Central memory CD8-positive, alpha-beta T cell (primary cell): ENCODE measurements around the gene HOXD4.

ENCODE experiments used
- ATAC-seq: fragments of 150-1000 bp; cut with Tn5 transposase; replicated peaks from 2 replicates; pipeline ENCODE4 v1.10.0; 2022; ENCODE audit warnings: mild to moderate bottlenecking, moderate FRiP score, moderate number of reproducible peaks; ENCODE audit not compliant: poor library complexity, severe bottlenecking; ENCODE audit errors: extremely low read depth
- DNase-seq, 2 donors: peaks; one replicate each; pipeline ENCODE4 v3.0.0; 2021; ENCODE audit warnings: low spot score in 2 of 2
- H3K27ac Mint-ChIP-seq: one replicate; pipeline ENCODE4 v1.8.0; 2022; ENCODE audit warnings: low read depth, mild to moderate bottlenecking, moderate library complexity, mixed read lengths
- H3K27me3 Mint-ChIP-seq: one replicate; pipeline ENCODE4 v1.8.0; 2022; ENCODE audit warnings: mixed read lengths
- H3K36me3 Mint-ChIP-seq: one replicate; pipeline ENCODE4 v1.8.0; 2022; ENCODE audit warnings: mild to moderate bottlenecking, moderate library complexity, mixed read lengths; ENCODE audit not compliant: insufficient read depth
- H3K4me1 Mint-ChIP-seq: one replicate; pipeline ENCODE4 v1.8.0; 2022; ENCODE audit warnings: mixed read lengths
- H3K4me3 Mint-ChIP-seq: one replicate; pipeline ENCODE4 v1.8.0; 2022; ENCODE audit warnings: mild to moderate bottlenecking, moderate library complexity, mixed read lengths
- H3K9me3 Mint-ChIP-seq: one replicate; pipeline ENCODE4 v1.8.0; 2022; ENCODE audit warnings: mixed read lengths

HOXD4 gene

DNA sequence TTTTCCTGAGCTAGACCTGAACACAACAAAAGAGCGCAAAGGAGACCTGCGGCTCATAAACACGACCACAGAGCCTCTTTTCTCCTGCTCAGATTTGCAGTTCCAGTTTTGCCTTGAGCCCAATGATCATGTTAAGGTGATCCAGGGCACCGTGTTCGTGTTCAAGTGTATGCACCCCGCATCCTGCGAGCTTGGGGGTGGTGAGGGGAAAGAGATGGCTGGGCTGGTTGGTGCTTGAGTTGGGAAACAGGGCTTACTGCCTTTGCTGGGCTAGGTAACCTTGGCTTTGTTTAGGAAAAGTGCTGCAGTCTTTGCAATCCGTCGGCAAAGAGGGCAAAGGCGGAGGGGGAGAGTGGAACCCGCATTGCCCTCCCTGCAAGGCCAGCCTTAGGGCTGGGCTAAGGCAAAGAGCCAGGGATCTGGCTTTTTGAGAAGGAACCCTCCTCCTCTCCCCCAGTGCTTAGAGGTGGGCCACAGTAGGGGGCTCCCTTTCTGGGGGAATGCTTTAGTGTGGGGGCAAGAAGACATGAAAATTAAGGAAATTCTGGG lies 33.5 kb upstream of the HOXD4 start:
- H3K4me1 Mint-ChIP-seq: peaks cover 16% of the 10 kb centered on the region
- no peak for DNase-seq
- H3K27me3 Mint-ChIP-seq: peaks cover 83% of the 10 kb centered on the region
- peaks cover 19% of the 10 kb centered on the region for H3K36me3 Mint-ChIP-seq
- H3K4me3 Mint-ChIP-seq: no peak overlapping the region
- H3K9me3 Mint-ChIP-seq: no peaks in the 10 kb centered on the region
- no peak overlapping the region for H3K27ac Mint-ChIP-seq
- ATAC-seq: no peak

DNA sequence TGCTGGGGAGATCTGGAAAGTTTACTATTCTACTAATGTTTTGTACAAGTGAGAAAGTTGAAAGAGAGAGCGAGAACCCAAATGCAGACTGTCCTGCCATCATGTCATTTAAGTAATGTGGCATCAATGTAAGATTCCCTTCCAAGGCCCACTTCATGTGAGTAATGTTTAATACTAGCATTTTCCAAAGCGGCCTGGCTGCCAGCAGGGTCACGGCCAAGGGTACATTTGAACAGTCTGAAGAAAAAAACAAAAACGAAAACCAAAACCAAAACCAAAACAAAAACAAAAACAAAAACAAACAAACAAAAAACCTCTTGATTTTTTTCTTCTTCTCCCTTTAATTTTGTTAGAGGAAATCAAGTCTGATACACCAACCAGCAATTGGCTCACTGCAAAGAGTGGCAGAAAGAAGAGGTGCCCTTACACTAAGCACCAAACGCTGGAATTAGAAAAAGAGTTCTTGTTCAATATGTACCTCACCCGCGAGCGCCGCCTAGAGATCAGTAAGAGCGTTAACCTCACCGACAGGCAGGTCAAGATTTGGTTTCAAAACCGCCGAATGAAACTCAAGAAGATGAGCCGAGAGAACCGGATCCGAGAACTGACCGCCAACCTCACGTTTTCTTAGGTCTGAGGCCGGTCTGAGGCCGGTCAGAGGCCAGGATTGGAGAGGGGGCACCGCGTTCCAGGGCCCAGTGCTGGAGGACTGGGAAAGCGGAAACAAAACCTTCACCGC lies 32.6 kb upstream of the HOXD4 start:
- Mint-ChIP-seq H3K4me1 (peaks cover 16% of the 10 kb centered on the region), H3K27me3 (peaks cover 81% of the 10 kb centered on the region), H3K36me3 (peaks cover 22% of the 10 kb centered on the region), H3K4me3 (peak overlapping the region; percentile 36), H3K27ac (no peak overlapping the region), H3K9me3 (no peaks in the 10 kb centered on the region)
- DNase-seq: no peak
- no peak for ATAC-seq

DNA sequence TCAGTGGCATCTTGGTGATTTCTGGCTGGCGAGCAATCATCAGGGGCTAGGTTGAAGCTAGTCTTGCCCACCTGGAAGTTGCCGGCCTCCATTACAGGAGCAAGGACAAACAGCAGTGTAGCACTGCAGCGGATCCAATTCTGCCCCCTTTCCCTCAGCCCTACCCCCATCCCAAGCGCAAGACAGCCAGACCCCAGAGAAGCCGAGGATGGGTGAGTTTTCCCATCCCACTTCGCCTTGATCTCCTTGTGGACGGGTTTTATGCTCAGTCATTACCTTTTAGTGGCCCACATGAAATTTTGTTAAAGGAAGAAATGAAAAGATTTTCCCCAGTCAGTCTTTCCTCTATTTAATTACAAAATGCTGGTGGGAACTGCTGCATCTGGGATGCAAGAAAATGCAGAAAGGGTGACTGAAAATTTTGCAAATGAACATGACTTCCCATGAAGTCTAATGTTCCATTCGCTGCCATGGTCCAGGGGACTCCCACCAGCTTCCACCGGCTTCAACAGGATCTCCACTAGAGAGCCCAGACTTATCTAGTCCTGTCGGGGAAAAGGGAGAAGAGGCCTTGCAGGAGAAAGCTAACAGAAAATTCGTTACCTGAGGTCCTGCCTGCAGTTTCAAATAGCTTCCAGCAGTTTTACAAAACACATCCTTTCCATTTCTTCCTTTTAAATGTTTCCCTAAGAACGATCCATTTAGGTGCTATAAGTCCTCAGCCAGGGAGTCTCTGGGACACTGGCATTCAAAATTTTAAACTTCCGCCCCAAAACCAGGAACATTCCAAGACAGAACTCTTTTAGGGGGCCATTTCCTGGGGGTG lies 30.8 kb upstream of the HOXD4 start:
- ATAC-seq: no peak
- no peak overlapping the region for H3K4me3 Mint-ChIP-seq

DNA sequence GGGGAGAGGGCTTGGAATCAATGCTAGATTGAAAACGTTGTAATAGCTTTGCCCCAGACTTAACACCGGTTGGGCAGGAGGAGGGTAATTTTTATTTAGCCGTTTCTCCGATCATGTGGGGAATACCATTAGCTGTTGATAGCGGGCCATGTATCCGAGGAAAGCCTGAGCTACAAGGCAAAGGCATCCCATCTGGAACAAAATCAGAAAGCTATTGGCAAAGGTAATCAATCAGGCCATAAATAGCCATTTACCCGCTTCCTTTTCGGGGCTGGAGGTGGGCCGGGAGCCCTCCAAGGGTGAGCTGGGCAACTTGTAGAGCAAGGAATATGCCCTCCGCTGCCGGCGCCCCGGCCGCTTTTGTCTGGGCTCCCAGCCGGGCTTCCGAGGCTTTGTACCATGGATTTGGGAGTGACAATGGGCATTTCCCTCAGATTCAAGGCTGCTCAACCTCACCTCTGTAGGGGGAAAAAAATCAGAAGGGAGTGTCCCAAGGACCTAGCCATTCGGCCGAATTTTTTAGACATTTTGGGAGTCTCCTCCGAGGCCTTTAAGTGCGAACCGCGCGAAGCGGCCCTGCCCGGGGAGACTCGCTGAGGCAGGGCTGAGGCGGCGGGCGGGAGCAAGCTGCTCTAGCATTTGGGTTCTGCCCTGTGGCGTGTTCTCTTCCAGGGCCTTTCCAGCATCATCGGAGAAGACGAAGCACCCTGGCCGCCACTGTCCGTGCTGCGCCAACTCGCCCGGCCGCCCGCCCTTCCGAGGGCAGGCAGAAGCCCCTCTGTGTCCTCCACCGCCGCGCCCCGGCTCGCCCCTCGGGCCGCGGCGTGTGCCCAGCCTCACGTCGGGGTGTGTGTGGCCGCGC lies 29.9 kb upstream of the HOXD4 start:
- Mint-ChIP-seq H3K4me3 (no peak overlapping the region), H3K4me1 (peaks cover 16% of the 10 kb centered on the region), H3K27ac (no peak overlapping the region), H3K36me3 (peaks cover 23% of the 10 kb centered on the region), H3K9me3 (no peaks in the 10 kb centered on the region), H3K27me3 (peaks cover 85% of the 10 kb centered on the region)
- no peak for DNase-seq
- ATAC-seq: no peak

More for the DNA sequence above, 30.8 kb upstream of the HOXD4 start:
- Mint-ChIP-seq H3K36me3 (peaks cover 24% of the 10 kb centered on the region), H3K27me3 (peaks cover 85% of the 10 kb centered on the region), H3K4me1 (peaks cover 16% of the 10 kb centered on the region), H3K9me3 (no peaks in the 10 kb centered on the region), H3K27ac (no peak overlapping the region)
- no peak for DNase-seq

DNA sequence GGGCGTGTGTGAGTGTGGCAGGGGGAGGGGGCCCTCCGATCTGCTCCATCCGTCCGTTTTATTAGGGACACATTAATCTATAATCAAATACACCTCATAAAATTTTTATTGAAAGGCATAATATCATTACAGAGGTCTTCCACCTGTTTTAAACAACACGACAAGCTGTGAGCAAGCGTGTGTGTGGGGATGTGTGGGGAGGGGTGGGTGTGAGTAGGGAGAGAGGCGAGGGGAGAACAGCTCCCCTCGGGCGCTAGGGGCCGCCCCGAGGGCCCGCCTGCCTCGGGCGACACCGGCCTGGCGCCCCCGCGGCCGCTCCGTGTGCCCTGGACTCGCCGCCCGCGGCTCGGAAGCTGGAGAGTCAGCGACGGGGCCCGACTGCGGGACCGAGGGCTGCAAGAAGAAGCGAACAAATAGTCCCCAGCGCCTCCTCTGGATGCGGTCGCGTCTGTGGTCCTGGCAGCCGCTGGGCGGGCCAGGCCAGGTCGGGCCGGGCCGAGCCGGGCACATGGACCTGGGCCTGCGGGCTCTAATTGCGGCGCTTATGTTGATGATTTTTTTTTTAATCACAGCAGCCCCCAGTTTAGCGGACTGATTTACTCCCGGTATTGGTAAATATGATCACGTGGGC lies 29.2 kb upstream of the HOXD4 start:
- Mint-ChIP-seq H3K27me3 (peaks cover 85% of the 10 kb centered on the region), H3K36me3 (peaks cover 19% of the 10 kb centered on the region), H3K4me1 (peaks cover 16% of the 10 kb centered on the region), H3K9me3 (no peaks in the 10 kb centered on the region), H3K4me3 (no peak overlapping the region), H3K27ac (no peak overlapping the region)
- no peak for DNase-seq
- no peak for ATAC-seq

DNA sequence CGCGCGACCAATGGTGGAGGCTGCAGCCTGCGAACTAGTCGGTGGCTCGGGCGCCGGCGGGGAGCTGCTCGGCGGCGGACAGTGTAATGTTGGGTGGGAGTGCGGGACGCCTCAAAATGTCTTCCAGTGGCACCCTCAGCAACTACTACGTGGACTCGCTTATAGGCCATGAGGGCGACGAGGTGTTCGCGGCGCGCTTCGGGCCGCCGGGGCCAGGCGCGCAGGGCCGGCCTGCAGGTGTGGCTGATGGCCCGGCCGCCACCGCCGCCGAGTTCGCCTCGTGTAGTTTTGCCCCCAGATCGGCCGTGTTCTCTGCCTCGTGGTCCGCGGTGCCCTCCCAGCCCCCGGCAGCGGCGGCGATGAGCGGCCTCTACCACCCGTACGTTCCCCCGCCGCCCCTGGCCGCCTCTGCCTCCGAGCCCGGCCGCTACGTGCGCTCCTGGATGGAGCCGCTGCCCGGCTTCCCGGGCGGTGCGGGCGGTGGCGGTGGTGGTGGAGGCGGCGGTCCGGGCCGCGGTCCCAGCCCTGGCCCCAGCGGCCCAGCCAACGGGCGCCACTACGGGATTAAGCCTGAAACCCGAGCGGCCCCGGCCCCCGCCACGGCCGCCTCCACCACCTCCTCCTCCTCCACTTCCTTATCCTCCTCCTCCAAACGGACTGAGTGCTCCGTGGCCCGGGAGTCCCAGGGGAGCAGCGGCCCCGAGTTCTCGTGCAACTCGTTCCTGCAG lies 28.5 kb upstream of the HOXD4 start, which contains the start of gene HOXD9:
HOXD9 (plus strand) TSS at position 37 of the 728 bp plus-strand sequence; CDS start at position 87, 50 bp downstream.
- H3K4me3 Mint-ChIP-seq: no peak within 1 kb of the TSS
- peaks cover 85% of the 10 kb centered on the region for H3K27me3 Mint-ChIP-seq
- H3K9me3 Mint-ChIP-seq: no peaks in the 10 kb centered on the region
- no peak for ATAC-seq
- no peak within 1 kb of the TSS for H3K27ac Mint-ChIP-seq
- peaks cover 21% of the 10 kb centered on the region for H3K36me3 Mint-ChIP-seq
- peaks cover 18% of the 10 kb centered on the region for H3K4me1 Mint-ChIP-seq
- no peak for DNase-seq

DNA sequence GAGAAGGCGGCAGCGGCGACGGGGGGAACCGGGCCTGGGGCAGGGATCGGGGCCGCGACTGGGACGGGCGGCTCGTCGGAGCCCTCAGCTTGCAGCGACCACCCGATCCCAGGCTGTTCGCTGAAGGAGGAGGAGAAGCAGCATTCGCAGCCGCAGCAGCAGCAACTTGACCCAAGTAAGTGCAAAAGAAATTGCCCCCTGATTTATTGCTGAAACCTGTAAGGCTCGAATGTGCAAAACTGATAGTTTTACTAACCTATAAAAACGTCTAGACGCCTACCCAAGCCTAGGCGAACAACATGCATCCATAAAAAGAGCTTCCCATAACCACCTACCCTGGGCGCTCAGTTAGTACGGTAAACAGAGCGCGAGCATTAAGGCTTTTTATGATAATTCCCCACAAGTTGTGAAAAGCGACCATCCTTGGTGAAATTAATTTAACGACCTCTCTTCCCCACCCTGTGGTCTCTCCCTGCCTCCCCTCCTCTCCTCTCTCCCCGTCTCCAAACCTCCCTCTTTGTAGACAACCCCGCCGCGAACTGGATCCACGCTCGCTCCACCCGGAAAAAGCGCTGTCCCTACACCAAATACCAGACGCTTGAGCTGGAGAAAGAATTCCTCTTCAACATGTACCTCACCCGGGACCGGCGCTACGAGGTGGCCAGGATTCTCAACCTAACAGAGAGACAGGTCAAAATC lies 27.8 kb upstream of the HOXD4 start:
- H3K9me3 Mint-ChIP-seq: no peaks in the 10 kb centered on the region
- DNase-seq (no peak), ATAC-seq (no peak)
- peaks cover 18% of the 10 kb centered on the region for H3K4me1 Mint-ChIP-seq
- H3K27ac Mint-ChIP-seq: no peak overlapping the region
- peaks cover 26% of the 10 kb centered on the region for H3K36me3 Mint-ChIP-seq
- peaks cover 85% of the 10 kb centered on the region for H3K27me3 Mint-ChIP-seq
- no peak overlapping the region for H3K4me3 Mint-ChIP-seq

DNA sequence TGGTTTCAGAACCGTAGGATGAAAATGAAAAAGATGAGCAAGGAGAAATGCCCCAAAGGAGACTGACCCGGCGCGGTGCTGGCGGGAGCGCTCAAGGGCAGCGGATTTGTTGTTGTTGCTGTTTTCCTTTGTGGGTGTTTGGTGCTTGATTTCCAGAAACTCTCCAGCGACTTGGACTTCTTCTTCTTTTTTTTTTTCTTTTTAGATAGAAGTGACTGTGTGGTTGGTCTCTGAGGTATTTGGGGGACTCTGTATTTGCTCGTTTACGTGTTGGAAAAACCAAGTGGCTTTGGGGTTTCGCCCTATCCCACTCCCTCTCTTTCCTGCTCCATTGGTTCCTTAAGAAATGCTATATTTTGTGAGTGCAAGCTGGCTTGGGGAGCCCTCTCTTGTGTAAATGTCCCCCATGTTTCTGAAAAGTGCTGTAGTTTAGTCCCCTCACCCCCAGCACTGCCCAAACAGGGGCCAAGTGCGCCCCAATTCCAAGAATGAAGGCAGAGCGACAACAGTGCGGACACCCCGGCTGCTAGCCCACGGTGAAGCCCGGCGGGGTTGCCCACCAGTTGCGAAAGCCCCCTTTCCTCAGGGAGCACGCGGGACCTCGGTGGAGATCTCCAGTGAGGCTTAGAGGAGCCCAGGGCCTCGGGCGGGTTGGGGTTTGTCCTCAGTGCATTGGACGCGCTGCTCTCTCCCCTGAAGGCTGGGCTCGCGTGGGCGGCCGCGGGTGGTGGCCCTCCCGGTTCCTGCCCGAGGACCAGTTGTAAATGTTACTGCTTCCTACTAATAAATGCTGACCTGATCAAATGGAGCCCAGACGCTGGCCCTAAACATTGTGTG lies 27.0 kb upstream of the HOXD4 start:
- H3K36me3 Mint-ChIP-seq: peaks cover 27% of the 10 kb centered on the region
- H3K27ac Mint-ChIP-seq: no peak overlapping the region
- peaks cover 16% of the 10 kb centered on the region for H3K4me1 Mint-ChIP-seq
- DNase-seq (no peak), ATAC-seq (no peak)
- H3K27me3 Mint-ChIP-seq: peaks cover 85% of the 10 kb centered on the region
- no peak overlapping the region for H3K4me3 Mint-ChIP-seq
- no peaks in the 10 kb centered on the region for H3K9me3 Mint-ChIP-seq

DNA sequence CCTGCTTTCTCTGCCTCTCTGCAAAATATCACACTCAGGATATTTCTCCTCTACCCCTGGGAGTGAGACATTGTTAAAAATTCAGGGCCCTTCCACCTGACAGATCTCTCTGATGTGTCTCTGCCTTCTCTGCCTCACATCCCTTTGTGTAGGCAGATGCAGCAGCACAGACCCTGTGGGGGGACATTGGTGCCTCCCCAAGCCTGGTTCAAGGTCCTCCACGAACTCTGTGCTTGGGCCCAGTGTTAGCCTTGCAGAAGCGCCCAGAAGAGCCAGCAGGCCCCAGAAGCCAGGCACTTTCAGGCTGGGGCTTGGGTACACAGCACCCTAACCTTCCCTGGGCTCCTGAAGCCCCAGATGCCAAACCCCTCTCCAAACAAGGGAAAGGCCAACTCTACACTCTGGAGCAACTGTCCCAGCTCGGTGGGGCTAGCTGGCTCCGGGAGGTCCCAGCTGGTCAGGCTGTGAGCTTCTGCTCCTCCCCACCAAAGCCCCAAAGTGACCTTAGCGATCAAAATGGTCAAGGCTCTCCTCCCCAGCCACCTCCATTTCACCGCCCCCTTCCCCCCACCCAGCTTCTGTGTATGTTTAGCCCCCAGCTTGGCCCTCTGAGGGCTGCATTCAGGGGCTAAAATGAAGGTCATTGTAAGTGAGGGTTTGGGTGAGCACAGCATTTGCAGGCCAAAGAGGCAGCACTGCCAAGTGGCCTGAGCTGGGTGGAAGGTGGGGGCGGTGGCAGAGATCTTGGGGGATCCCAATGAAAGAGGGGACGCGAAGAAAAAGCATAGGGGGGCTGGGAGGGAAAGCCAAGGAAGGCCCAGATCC lies 26.2 kb upstream of the HOXD4 start:
- no peak overlapping the region for H3K4me3 Mint-ChIP-seq
- peaks cover 27% of the 10 kb centered on the region for H3K36me3 Mint-ChIP-seq
- H3K27ac Mint-ChIP-seq: no peak overlapping the region
- H3K9me3 Mint-ChIP-seq: no peaks in the 10 kb centered on the region
- H3K27me3 Mint-ChIP-seq: peaks cover 78% of the 10 kb centered on the region
- DNase-seq: no peak
- peaks cover 16% of the 10 kb centered on the region for H3K4me1 Mint-ChIP-seq
- ATAC-seq: no peak

DNA sequence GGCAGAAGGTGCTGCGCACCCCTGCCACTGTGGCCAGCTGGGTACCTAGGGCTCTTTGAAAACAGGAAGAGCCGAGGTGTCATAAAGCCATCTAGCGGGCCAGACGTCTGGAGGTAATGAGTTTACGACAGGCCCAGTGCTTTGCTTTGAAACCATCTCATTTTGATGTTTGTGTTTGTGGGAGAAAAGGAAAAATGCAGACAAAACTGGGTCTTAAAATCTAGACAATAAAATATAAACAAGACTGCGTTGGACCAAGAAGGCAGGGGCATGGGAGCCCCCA lies 25.6 kb upstream of the HOXD4 start:
- H3K9me3 Mint-ChIP-seq: no peaks in the 10 kb centered on the region
- H3K4me3 Mint-ChIP-seq: no peak overlapping the region
- no peak for DNase-seq
- no peak overlapping the region for H3K27ac Mint-ChIP-seq
- H3K36me3 Mint-ChIP-seq: peaks cover 30% of the 10 kb centered on the region
- H3K4me1 Mint-ChIP-seq: peaks cover 18% of the 10 kb centered on the region
- no peak for ATAC-seq
- H3K27me3 Mint-ChIP-seq: peaks cover 76% of the 10 kb centered on the region
